Retinal pigment epithelial cell (primary cell): Measurements from ENCODE around the gene ZNF232.
"Not testable (repeated sequence)": the region's sequence is repeated elsewhere in the genome, so short reads cannot be mapped to it uniquely, and the experiment has no call there.

Experiments
- DNase-seq: peaks from one replicate; pipeline ENCODE4 v3.0.0-alpha.2; 2010; ENCODE audit warnings: low read depth
- H3K4me3 ChIP-seq: 2 replicates; pipeline ENCODE4 v1.5.1; 2011; ENCODE audit warnings: mild to moderate bottlenecking, low read length, control low read depth, moderate library complexity
- CTCF ChIP-seq: conservative IDR thresholded peaks from 2 replicates; pipeline ENCODE4 v1.5.1; 2011; ENCODE audit warnings: low read depth, low read length, control low read depth, inconsistent platforms

The ZNF232 gene

GRCh38 chr17:5111402-5112204, at the start of gene ZNF232:
Gene ZNF232, minus strand, starts transcription at chr17:5111878. Its CDS starts 56 bp downstream, at chr17:5111822.
- TF ChIP-seq CTCF, result no peak
- H3K4me3 ChIP-seq, result peak within 1 kb of the TSS; percentile 66
- peak; percentile 75 for DNase-seq

DNA sequence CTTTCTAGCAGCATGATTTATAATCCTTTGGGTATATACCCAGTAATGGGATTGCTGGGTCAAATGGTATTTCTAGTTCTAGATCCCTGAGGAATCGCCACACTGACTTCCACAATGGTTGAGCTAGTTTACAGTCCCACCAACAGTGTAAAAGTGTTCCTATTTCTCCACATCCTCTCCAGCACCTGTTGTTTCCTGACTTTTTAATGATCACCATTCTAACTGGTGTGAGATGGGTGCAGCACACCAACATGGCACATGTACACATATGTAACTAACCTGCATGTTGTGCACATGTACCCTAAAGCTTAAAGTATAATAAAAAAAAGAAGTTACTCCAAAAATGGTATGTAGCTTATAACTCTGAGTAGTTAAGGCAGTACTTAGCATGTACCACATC, 49.0 kb upstream of the ZNF232 start:
- not testable (repeated sequence) for DNase-seq

DNA sequence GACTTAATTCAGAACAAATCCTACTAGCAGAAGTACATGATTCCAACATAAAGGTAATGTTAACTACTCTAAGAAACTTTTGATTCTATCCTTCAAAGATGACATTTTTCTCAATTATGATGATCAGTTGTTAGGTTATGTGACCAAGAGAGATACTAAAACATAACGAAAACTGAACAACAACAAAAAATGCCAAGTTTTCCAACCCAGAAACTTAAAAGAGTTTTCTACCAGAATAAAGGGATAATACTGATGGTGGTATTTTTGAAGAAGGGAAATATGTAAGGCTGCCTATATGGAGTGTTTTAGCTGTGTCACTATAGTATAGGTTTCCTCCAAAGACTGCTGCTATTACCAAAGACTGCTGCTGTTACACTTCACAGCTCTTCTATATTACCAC, 34.4 kb upstream of the ZNF232 start:
- H3K4me3 ChIP-seq, DNase-seq: not testable (repeated sequence)

More for the DNA sequence above, 49.0 kb upstream of the ZNF232 start:
- H3K4me3 ChIP-seq, result not testable (repeated sequence)

GRCh38 chr17:5142877-5143276, 31.2 kb upstream of the ZNF232 start:
- not testable (repeated sequence) for H3K4me3 ChIP-seq, DNase-seq

DNA sequence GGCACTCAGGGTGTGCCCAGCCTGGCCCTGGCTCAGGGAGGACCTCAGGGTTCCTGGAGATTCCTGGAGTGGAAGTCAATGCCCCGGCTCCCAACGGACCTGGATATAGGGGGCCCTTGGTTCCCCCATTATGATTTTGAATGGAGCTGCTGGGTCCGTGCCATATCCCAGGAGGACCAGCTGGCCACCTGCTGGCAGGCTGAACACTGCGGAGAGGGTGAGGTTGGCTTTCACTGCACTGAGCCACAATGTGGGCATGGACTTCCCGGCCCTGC, 27.7 kb upstream of the ZNF232 start:
- no peak overlapping the region for H3K4me3 ChIP-seq
- DNase-seq, result no peak
- no peak for TF ChIP-seq CTCF

DNA sequence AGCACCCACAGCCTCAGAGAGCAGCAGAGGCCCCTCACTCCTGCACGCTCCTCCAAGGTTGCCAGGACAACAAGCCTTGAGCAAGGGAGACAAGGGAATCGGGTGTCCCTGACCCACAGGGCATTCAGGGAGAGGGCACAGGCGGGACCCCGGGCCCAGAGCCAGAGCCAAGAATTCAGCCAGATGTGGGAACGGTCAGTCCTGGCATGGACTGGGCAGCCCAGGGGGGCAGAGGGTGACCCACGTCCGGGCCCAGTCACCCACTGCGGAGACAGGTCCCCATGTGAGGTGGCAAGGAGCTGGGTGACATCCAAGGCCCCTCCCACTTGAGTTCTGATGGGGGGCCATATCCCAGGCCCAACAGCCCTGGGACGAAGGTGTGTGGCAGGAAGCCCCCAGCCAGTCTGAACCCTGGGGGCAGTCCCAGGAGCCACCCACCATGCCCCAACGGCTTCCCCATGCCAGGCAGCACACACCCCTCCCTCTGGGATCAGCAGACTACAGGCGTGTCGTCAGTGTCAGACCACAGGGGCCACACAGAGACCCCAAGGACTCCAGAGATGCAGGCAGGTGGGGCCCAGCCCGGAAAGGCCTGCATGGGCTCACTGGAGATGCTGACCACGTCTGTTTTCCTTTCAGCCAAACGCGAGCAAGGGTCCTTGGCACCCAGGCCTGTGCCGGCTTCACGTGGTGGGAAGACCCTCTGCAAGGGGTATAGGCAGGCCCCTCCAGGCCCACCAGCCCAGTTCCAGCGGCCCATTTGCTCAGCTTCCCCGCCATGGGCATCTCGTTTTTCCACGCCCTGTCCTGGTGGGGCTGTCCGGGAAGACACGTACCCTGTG, 27.2 kb upstream of the ZNF232 start:
- H3K4me3 ChIP-seq, result no peak overlapping the region
- TF ChIP-seq CTCF, result no peak
- no peak for DNase-seq

DNA sequence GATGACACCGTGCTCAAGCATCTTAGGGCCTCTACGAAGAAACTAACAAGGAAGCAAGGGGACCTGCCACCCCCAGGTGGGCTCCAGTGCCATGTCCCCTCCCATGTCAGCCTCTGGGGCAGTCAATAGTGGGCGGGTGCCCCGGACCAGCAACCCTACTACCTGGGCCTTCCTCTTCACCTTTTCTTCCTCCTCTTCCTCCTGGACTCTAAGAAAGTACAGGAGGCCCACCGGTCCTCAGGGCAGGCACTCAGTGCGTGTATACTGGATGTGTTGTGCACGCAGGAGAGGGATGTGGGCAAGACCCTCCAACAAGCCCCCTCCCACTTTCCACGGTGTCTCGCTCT, 26.5 kb upstream of the ZNF232 start:
- DNase-seq, H3K4me3 ChIP-seq: not testable (repeated sequence)

DNA sequence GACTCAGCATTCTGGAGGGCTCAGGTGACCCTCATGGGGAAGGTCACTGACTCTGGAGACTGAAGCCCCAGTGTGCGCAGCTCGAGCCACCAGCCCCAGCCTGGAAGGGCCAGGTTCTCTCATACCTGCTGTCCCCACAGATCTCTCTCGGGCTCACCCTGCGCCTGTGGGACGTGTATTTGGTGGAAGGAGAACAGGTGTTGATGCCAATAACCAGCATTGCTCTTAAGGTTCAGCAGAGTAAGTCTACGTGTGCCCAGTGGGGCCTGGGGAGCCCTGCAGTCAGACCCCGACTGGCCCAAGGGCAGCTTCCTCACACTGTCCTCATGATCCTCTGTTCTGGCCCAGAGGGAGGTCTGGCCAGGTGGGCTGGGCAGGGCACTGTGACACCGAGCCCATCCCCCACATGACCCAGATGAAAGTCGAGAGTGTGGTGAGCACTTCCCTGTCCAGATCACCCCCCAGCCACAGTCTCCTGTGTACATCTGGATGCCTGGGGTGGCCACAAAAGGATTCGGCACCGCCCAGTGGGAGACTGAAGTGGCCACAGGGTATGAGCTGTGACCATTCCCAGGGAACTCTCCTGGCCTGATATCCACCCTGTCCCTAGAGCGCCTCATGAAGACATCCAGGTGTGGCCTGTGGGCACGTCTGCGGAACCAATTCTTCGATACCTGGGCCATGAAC, 26.0 kb upstream of the ZNF232 start:
- H3K4me3 ChIP-seq, DNase-seq: not testable (repeated sequence)

DNA sequence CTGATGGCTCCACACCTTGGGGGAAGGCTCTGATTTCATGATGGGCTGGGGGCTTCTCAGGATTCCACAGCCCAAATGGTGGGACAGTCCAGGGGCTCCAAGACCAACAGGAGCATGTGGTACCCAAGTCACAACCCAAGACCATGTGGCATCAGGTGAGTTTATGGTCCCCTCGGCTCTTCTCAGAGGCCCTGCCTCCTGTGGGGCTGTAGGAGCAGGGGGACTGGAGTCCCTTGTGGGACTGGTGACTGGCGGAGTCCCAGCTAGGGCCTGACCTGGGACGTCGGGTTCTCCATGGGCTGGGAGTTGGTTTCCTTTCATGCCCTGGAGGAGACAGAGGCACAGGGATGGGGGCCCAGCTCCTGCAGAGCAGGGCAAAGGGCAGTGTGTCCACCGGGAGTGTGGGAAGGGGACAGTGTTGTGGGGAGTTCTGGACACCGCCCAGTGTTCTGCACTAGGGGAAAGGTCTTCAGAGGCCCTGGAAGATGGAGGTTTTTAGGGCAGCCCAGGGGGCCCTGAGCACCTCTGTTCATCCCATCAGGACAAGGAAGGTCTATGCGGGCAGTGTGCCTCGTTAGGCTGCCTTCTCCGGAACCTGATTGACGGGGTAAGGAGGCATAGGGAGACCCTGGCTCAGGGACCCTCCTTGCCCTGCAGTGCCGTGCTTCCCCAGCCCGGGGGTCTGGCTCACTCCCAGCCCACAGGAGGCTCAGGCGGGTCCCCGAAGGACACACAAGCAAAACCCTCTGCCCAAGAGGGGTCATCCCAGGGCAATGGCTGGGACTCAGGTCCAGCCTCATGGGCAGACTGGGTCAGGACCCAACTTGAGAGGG, 25.1 kb upstream of the ZNF232 start:
- H3K4me3 ChIP-seq, DNase-seq: not testable (repeated sequence)
